GM12874 (cell line): ENCODE measurements around the gene CTTN.

Source experiments
- CTCF ChIP-seq: IDR thresholded peaks from 2 replicates; pipeline ENCODE4 v1.5.1; 2011; ENCODE audit warnings: low read depth, mild to moderate bottlenecking, control low read depth, low read length, moderate library complexity; ENCODE audit not compliant: insufficient read depth

CTTN gene

GRCh38 chr11:70437111-70437784, 38.9 kb downstream of the CTTN start:
- TF ChIP-seq CTCF: no peak

GRCh38 chr11:70440206-70440605, 41.9 kb downstream of the CTTN start:
- TF ChIP-seq CTCF: no peak

- no peak for TF ChIP-seq CTCF
These were observed 45.4 kb downstream of the CTTN start for GRCh38 chr11:70443773-70444030.

- TF ChIP-seq CTCF: no peak
These were observed 46.8 kb downstream of the CTTN start for GRCh38 chr11:70445091-70445490.

GRCh38 chr11:70445605-70446004, 47.3 kb downstream of the CTTN start:
- TF ChIP-seq CTCF: no peak

GRCh38 chr11:70448983-70449567, 50.7 kb downstream of the CTTN start:
- TF ChIP-seq CTCF: peak; percentile 57

GRCh38 chr11:70454197-70454767, 56.0 kb downstream of the CTTN start:
- TF ChIP-seq CTCF: no peak
